NCI-H2029 (cell line): ENCODE measurements around the gene ALB.

Source experiments
- DNase-seq: peaks from one replicate; lab custom pipeline; 2025; lab: John Stamatoyannopoulos, UW

ALB gene

DNA sequence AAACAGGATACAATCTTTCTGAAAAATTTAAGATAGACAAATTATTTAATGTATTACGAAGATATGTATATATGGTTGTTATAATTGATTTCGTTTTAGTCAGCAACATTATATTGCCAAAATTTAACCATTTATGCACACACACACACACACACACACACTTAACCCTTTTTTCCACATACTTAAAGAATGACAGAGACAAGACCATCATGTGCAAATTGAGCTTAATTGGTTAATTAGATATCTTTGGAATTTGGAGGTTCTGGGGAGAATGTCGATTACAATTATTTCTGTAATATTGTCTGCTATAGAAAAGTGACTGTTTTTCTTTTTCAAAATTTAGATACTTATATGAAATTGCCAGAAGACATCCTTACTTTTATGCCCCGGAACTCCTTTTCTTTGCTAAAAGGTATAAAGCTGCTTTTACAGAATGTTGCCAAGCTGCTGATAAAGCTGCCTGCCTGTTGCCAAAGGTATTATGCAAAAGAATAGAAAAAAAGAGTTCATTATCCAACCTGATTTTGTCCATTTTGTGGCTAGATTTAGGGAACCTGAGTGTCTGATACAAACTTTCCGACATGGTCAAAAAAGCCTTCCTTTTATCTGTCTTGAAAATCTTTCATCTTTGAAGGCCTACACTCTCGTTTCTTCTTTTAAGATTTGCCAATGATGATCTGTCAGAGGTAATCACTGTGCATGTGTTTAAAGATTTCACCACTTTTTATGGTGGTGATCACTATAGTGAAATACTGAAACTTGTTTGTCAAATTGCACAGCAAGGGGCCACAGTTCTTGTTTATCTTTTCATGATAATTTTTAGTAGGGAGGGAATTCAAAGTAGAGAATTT lies 5.2 kb downstream of the ALB start:
- no peak for DNase-seq

GRCh38 chr4:73409978-73410548 lies 6.0 kb downstream of the ALB start:
- no peak for DNase-seq

DNA sequence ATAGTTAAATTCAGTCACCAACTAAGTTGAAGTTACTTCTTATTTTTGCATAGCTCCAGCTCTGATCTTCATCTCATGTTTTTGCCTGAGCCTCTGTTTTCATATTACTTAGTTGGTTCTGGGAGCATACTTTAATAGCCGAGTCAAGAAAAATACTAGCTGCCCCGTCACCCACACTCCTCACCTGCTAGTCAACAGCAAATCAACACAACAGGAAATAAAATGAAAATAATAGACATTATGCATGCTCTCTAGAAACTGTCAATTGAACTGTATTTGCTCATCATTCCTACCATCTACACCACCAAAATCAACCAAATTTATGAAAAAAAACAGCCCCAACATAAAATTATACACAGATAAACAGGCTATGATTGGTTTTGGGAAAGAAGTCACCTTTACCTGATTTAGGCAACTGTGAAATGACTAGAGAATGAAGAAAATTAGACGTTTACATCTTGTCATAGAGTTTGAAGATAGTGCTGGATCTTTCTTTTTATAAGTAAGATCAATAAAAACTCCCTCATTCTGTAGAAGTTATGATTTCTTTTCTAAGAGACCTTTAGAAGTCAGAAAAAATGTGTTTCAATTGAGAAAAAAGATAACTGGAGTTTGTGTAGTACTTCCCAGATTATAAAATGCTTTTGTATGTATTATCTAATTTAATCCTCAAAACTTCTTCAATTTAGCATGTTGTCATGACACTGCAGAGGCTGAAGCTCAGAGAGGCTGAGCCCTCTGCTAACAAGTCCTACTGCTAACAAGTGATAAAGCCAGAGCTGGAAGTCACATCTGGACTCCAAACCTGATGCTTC lies 7.0 kb downstream of the ALB start:
- DNase-seq = no peak

- no peak for DNase-seq
These were observed 7.8 kb downstream of the ALB start for GRCh38 chr4:73411731-73412414.

- no peak for DNase-seq
These were observed 9.2 kb downstream of the ALB start for GRCh38 chr4:73413294-73413755.

- DNase-seq = no peak
These were observed 10.8 kb downstream of the ALB start for GRCh38 chr4:73414936-73415271.

- DNase-seq = no peak
These were observed 11.7 kb downstream of the ALB start for GRCh38 chr4:73415807-73416238.

DNA sequence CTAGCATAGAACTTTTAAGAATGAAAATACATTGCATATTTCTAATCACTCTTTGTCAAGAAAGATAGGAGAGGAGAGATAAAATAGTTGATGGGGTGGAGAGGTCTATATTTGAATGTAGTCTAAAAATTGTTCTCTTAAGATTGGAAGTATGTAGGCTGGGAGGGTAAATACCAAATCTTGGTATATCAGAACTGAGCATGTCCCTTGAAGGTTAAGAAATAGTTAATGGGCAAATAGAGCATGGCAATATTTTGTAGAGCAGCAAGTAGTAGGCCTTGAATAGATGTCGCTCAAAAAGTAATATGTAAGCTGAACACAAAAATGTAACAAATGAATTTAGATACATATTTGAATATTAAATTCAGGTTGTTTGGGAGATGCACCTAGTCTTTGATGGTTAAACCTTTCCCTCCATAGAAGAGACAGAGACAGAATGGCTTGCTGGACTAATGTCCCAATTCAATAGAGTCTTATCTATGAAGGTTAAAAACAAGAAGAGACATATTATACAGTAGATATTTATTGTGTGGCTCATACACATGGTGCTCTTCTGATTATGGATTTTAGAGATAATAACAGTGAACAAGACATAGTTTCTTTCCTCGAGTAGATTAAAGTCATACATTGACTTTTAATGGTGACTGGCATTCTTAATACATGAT lies 12.5 kb downstream of the ALB start:
- DNase-seq = no peak

- no peak for DNase-seq
These were observed 13.3 kb downstream of the ALB start for GRCh38 chr4:73417342-73417741.

DNA sequence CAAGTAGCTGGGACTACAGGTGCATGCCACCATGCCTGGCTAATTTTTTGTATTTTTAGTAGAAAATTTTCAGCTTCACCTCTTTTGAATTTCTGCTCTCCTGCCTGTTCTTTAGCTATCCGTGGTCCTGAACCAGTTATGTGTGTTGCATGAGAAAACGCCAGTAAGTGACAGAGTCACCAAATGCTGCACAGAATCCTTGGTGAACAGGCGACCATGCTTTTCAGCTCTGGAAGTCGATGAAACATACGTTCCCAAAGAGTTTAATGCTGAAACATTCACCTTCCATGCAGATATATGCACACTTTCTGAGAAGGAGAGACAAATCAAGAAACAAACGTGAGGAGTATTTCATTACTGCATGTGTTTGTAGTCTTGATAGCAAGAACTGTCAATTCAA lies 13.9 kb downstream of the ALB start:
- DNase-seq = no peak

DNA sequence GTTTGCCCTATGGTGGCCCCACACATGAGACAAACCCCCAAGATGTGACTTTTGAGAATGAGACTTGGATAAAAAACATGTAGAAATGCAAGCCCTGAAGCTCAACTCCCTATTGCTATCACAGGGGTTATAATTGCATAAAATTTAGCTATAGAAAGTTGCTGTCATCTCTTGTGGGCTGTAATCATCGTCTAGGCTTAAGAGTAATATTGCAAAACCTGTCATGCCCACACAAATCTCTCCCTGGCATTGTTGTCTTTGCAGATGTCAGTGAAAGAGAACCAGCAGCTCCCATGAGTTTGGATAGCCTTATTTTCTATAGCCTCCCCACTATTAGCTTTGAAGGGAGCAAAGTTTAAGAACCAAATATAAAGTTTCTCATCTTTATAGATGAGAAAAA lies 14.6 kb downstream of the ALB start:
- DNase-seq = no peak

GRCh38 chr4:73419106-73420038 lies 15.3 kb downstream of the ALB start:
- no peak for DNase-seq

DNA sequence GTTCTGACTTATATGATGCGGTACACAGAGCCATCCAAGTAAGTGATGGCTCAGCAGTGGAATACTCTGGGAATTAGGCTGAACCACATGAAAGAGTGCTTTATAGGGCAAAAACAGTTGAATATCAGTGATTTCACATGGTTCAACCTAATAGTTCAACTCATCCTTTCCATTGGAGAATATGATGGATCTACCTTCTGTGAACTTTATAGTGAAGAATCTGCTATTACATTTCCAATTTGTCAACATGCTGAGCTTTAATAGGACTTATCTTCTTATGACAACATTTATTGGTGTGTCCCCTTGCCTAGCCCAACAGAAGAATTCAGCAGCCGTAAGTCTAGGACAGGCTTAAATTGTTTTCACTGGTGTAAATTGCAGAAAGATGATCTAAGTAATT lies 16.5 kb downstream of the ALB start:
- DNase-seq = no peak

GRCh38 chr4:73421708-73422457 lies 17.8 kb downstream of the ALB start:
- no peak for DNase-seq

DNA sequence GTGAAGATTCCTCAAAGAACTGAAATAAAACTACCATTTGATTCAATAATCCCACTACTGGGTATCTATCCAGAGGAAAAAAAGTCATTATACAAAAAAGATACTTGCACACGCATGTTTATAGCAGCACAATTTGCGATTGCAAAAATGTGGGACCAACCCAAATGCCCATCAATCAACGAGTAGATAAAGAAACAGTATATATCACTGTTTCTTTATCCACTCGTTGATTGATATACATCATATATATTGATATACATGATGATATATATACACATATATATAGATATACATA lies 18.3 kb downstream of the ALB start:
- DNase-seq = no peak

DNA sequence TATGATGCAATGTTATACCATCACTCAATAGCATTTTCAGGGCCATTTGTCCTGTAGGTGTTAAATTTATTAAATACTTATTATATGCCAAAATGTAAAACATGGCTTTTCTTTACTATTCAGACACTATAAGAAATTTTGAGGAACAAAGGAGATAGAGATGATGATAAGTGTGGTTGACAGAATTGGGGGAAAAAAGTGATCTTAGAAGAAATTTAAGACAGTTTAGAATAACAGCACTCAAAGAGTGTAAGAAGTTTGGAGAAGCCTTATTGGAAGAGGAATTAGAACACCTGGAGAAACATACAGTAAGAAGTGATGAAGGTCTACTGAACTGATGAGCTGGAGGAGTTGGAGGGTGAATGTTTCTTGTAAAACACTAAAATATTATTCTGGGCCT lies 19.1 kb downstream of the ALB start:
- DNase-seq = no peak

GRCh38 chr4:73426666-73427065 lies 22.6 kb downstream of the ALB start:
- no peak for DNase-seq

DNA sequence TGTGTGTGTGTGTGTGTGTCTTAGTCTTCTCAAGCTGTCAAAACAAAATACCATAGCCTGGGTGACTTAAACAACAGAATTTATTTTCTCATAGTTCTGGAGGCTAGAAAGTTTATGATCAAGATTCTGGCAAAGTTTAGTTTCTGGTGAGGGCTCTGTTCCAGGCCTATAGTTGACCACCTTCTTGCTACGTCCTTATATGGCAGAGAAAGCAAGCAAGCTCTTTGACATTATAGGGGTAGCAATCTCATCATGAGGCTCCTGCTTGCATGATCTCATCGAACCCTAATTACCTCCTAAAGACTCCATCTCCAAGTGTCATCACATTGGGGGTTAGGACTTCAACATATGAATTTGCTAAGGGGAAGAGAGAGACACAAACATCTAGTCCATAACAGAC lies 25.0 kb downstream of the ALB start:
- no peak for DNase-seq

DNA sequence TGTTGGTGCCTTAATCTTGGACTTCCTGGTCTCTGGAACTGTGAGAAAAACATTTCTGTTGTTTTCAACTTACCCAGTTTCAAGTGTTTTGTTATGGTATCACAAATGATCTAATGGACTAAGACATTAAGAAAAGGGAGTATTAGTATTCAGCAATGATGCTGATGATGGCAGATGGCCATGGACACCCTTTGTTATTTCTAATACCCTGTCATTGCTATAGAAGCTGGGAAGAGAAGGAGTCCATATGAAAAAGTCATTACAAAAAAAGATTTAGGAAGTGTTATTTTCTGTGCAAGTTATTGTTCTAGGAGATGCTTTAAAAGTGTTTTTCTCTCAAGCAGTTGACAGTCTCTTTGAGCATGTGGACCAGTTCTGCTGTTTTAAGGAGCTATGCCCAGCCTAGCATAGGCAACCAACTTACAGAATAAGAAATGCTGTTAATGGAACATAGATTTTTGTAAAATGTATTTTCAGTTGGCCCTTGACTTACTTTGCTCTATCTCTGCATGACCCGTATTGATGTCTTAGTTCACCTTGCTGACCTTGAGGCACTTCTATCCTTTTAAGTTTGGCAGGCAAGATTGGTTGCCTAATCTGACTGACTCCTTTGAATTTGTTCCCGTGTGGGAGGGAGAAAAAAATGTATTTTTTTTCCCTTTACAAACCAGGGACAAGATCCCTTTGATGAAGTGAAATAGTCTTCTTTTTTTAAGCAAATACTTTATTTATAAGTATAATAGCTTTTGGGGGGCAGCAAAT lies 25.9 kb downstream of the ALB start:
- DNase-seq = no peak

DNA sequence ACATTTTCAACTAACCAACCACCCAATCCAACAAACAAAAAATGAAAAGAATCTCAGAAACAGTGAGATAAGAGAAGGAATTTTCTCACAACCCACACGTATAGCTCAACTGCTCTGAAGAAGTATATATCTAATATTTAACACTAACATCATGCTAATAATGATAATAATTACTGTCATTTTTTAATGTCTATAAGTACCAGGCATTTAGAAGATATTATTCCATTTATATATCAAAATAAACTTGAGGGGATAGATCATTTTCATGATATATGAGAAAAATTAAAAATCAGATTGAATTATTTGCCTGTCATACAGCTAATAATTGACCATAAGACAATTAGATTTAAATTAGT lies 27.7 kb downstream of the ALB start:
- no peak for DNase-seq
